Measurements from ENCODE around the gene SLC41A1.

- TF ChIP-seq FOXP2 (optimal IDR thresholded peaks at IDR 0.05; ENCODE audit: control extremely low read depth, extremely low read length, insufficient read depth), result no peak
- TF ChIP-seq EZH2 (IDR thresholded peaks at IDR 0.05), result no peak
- TF ChIP-seq POLR2AphosphoS5 (IDR thresholded peaks at IDR 0.05; ENCODE audit: borderline replicate concordance, low read depth, low read length), result no peak
Observed at GRCh38 chr1:205766570-205766969, 46.4 kb downstream of the SLC41A1 start.

Data from SK-N-MC (cell line).